ENCODE results near the gene ZNF565. TPM values are rescaled to one million over a fixed set of nuclear protein-coding genes. Genes with fewer than 3 reads are reported as not detected.
"Not testable (repeated sequence)": the region's sequence is repeated elsewhere in the genome, so short reads cannot be mapped to it uniquely, and the experiment has no call there.

Gene ZNF565
- total RNA-seq, 1 experiment from 2014 or later = 5.7 TPM

- DNase-seq = peak; percentile 97
- no peaks in the 10 kb centered on the region for H3K27me3 ChIP-seq (ENCODE audit: low read length)
- H3K9me3 ChIP-seq (ENCODE audit: low read length) = no peaks in the 10 kb centered on the region
- H2AFZ ChIP-seq (ENCODE audit: low read length) = peak within 1 kb of the TSS; percentile 99
- 0 out of 2 replicates have a peak, but pooled peaks cover 7% of the 10 kb centered on the region for H3K36me3 ChIP-seq (ENCODE audit: insufficient read depth, low read length)
- peaks cover 19% of the 10 kb centered on the region for H3K79me2 ChIP-seq (ENCODE audit: low read length)
- peak within 1 kb of the TSS; percentile 100 for H3K4me2 ChIP-seq (ENCODE audit: low read depth, low read length, poor library complexity, severe bottlenecking)
- peak within 1 kb of the TSS; percentile 95 for H3K4me3 ChIP-seq (ENCODE audit: low read length)
- H4K20me1 ChIP-seq (ENCODE audit: insufficient read depth, low read depth, low read length) = 0 out of 2 replicates have a peak, but pooled peaks cover 3% of the 10 kb centered on the region
- H3K9ac ChIP-seq (ENCODE audit: low read length) = peak within 1 kb of the TSS; percentile 88
- H3K9me2 ChIP-seq (replicated peaks; ENCODE audit: insufficient read depth, low read length) = no peaks in the 10 kb centered on the region
- H3K4me1 ChIP-seq (ENCODE audit: low read length) = peaks cover 14% of the 10 kb centered on the region
- H3K27ac ChIP-seq (ENCODE audit: low read length) = peak within 1 kb of the TSS; percentile 80
Observed at GRCh38 chr19:36139473-36140303, 74.8 kb downstream of the ZNF565 start, which contains the start of gene CAPNS1. CAPNS1 (plus strand) TSS chr19:36140066; CDS start chr19:36141012, 946 bp downstream.

GRCh38 chr19:36139120-36139472 lies 75.4 kb downstream of the ZNF565 start:
- 0 out of 2 replicates have a peak, but pooled peaks cover 3% of the 10 kb centered on the region for H4K20me1 ChIP-seq (ENCODE audit: insufficient read depth, low read depth, low read length)
- 0 out of 2 replicates have a peak, but pooled peaks cover 7% of the 10 kb centered on the region for H3K36me3 ChIP-seq (ENCODE audit: insufficient read depth, low read length)
- H3K27me3 ChIP-seq (ENCODE audit: low read length) = no peaks in the 10 kb centered on the region
- H2AFZ ChIP-seq (ENCODE audit: low read length) = peak overlapping the region; percentile 99
- peak overlapping the region; percentile 100 for H3K4me2 ChIP-seq (ENCODE audit: low read depth, low read length, poor library complexity, severe bottlenecking)
- H3K79me2 ChIP-seq (ENCODE audit: low read length) = peaks cover 19% of the 10 kb centered on the region
- peak overlapping the region; percentile 88 for H3K9ac ChIP-seq (ENCODE audit: low read length)
- H3K9me2 ChIP-seq (replicated peaks; ENCODE audit: insufficient read depth, low read length) = no peaks in the 10 kb centered on the region
- H3K4me3 ChIP-seq (ENCODE audit: low read length) = peak overlapping the region; percentile 95
- H3K4me1 ChIP-seq (ENCODE audit: low read length) = peaks cover 14% of the 10 kb centered on the region
- DNase-seq = no peak
- no peaks in the 10 kb centered on the region for H3K9me3 ChIP-seq (ENCODE audit: low read length)
- H3K27ac ChIP-seq (ENCODE audit: low read length) = peak overlapping the region; percentile 51; the same call in 1 of the 2 replicates

- no peaks in the 10 kb centered on the region for H3K9me2 ChIP-seq (replicated peaks; ENCODE audit: insufficient read depth, low read length)
- H4K20me1 ChIP-seq (ENCODE audit: insufficient read depth, low read depth, low read length) = 0 out of 2 replicates have a peak, but pooled peaks cover 3% of the 10 kb centered on the region
- no peaks in the 10 kb centered on the region for H3K27me3 ChIP-seq (ENCODE audit: low read length)
- H3K36me3 ChIP-seq (ENCODE audit: insufficient read depth, low read length) = no peaks in the 10 kb centered on the region
- H2AFZ ChIP-seq (ENCODE audit: low read length) = no peak overlapping the region
- peaks cover 14% of the 10 kb centered on the region for H3K79me2 ChIP-seq (ENCODE audit: low read length)
- no peak overlapping the region for H3K9ac ChIP-seq (ENCODE audit: low read length)
- H3K4me3 ChIP-seq (ENCODE audit: low read length) = no peak overlapping the region
- no peak overlapping the region for H3K27ac ChIP-seq (ENCODE audit: low read length)
- no peaks in the 10 kb centered on the region for H3K9me3 ChIP-seq (ENCODE audit: low read length)
- H3K4me2 ChIP-seq (ENCODE audit: low read depth, low read length, poor library complexity, severe bottlenecking) = no peak overlapping the region
- H3K4me1 ChIP-seq (ENCODE audit: low read length) = peaks cover 14% of the 10 kb centered on the region
- peak; percentile 37 for DNase-seq
Observed at GRCh38 chr19:36136964-36137686, 77.3 kb downstream of the ZNF565 start.

- not testable (repeated sequence) for H3K79me2 ChIP-seq (ENCODE audit: low read length); H3K4me2 ChIP-seq (ENCODE audit: low read depth, low read length, poor library complexity, severe bottlenecking); H2AFZ ChIP-seq (ENCODE audit: low read length); H3K4me3 ChIP-seq (ENCODE audit: low read length); H3K27ac ChIP-seq (ENCODE audit: low read length); H3K27me3 ChIP-seq (ENCODE audit: low read length); DNase-seq; H3K9ac ChIP-seq (ENCODE audit: low read length); H4K20me1 ChIP-seq (ENCODE audit: insufficient read depth, low read depth, low read length); H3K9me3 ChIP-seq (ENCODE audit: low read length); H3K9me2 ChIP-seq (replicated peaks; ENCODE audit: insufficient read depth, low read length); H3K36me3 ChIP-seq (ENCODE audit: insufficient read depth, low read length)
- peaks cover 12% of the 10 kb centered on the region for H3K4me1 ChIP-seq (ENCODE audit: low read length)
Observed at GRCh38 chr19:36134867-36135266, 79.6 kb downstream of the ZNF565 start.

Small RNAs within 50 kb of the gene (small RNA-seq; reads per million reads assigned to genes)
- not detected for gene RF00019

Other genes starting within 250 kb of the ZNF565 start
- 23.4 and 71.2 TPM in 2 replicates for gene SDHAF1, start 219.5 kb downstream of the ZNF565 start, total RNA-seq (2014; rRNA removed; shearing (Covaris generic); ENCODE audit: low replicate concordance)
- 1.2 and 1.8 TPM in 2 replicates for gene SYNE4, start 205.9 kb downstream of the ZNF565 start, total RNA-seq (2014; rRNA removed; shearing (Covaris generic); ENCODE audit: low replicate concordance)
- gene ALKBH6, start 200.5 kb downstream of the ZNF565 start, total RNA-seq (2014; rRNA removed; shearing (Covaris generic); ENCODE audit: low replicate concordance) = 11.1 and 48.4 TPM in 2 replicates
- gene CLIP3, start 181.8 kb downstream of the ZNF565 start, total RNA-seq (2014; rRNA removed; shearing (Covaris generic); ENCODE audit: low replicate concordance) = 0.72 and 1.2 TPM in 2 replicates
- gene THAP8, start 160.4 kb downstream of the ZNF565 start, total RNA-seq (2014; rRNA removed; shearing (Covaris generic); ENCODE audit: low replicate concordance) = 3.6 and 8.9 TPM in 2 replicates
- 9.4 and 10.9 TPM in 2 replicates for gene WDR62, start 159.8 kb downstream of the ZNF565 start, total RNA-seq (2014; rRNA removed; shearing (Covaris generic); ENCODE audit: low replicate concordance)
- gene OVOL3, start 103.5 kb downstream of the ZNF565 start, total RNA-seq (2014; rRNA removed; shearing (Covaris generic); ENCODE audit: low replicate concordance) = 1.6 and 3.1 TPM in 2 replicates
- 175 and 322 TPM in 2 replicates for gene POLR2I, start 99.8 kb downstream of the ZNF565 start, total RNA-seq (2014; rRNA removed; shearing (Covaris generic); ENCODE audit: low replicate concordance)
- gene TBCB, start 99.2 kb downstream of the ZNF565 start, total RNA-seq (2014; rRNA removed; shearing (Covaris generic); ENCODE audit: low replicate concordance) = 200 and 242 TPM in 2 replicates
- 121 and 180 TPM in 2 replicates for gene CAPNS1, start 74.6 kb downstream of the ZNF565 start, total RNA-seq (2014; rRNA removed; shearing (Covaris generic); ENCODE audit: low replicate concordance)
- not detected in 2 replicates for gene COX7A1, start 62.2 kb downstream of the ZNF565 start, total RNA-seq (2014; rRNA removed; shearing (Covaris generic); ENCODE audit: low replicate concordance)
- gene ZNF146, start 441 bp upstream of the ZNF565 start, total RNA-seq (2014; rRNA removed; shearing (Covaris generic); ENCODE audit: low replicate concordance) = 83.1 and 108 TPM in 2 replicates
- 8.1 and 8.4 TPM in 2 replicates for gene ZFP14, start 164.5 kb upstream of the ZNF565 start, total RNA-seq (2014; rRNA removed; shearing (Covaris generic); ENCODE audit: low replicate concordance)
- gene ZFP82, start 204.0 kb upstream of the ZNF565 start, total RNA-seq (2014; rRNA removed; shearing (Covaris generic); ENCODE audit: low replicate concordance) = 14.4 and 23.0 TPM in 2 replicates

Measured in Karpas-422 (cell line).